Activated CD4-positive, CD25-positive, alpha-beta regulatory T cell treated with anti-CD3 and anti-CD28 coated beads, Interleukin-2, amount 50 U/mL, for 72 hours (primary cell): ENCODE results near the gene NXT2.
"Not testable (repeated sequence)": the region's sequence is repeated elsewhere in the genome, so short reads cannot be mapped to it uniquely, and the experiment has no call there.

Source experiments
- DNase-seq: peaks from one replicate; pipeline ENCODE4 v3.0.0; 2021

NXT2 gene

GRCh38 chrX:109536439-109537323 is at the start of gene NXT2:
NXT2 (plus strand) TSS chrX:109536844; CDS start chrX:109537007, 163 bp downstream.
- peak; percentile 78 for DNase-seq

GRCh38 chrX:109487640-109488039 is 49.0 kb upstream of the NXT2 start:
- no peak for DNase-seq

DNA sequence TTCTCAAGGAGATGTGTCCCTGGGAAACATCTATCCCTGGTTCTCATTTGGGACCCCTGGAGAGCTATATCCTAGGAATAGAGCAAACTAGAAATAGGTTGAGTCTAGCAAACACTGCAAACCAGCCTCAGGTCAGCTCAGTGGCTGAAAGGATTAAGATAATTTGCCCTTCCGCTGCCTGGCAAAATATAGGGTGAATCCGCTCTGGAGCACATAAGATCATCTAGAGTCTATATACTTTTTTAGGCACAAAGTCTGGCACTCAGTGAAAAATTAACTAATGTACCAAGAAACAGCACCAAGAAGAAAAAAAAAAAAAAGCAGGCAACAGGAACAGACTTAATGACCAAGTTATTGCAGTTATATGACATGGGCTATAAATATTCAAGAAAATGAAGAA is 47.5 kb upstream of the NXT2 start:
- DNase-seq: no peak

DNA sequence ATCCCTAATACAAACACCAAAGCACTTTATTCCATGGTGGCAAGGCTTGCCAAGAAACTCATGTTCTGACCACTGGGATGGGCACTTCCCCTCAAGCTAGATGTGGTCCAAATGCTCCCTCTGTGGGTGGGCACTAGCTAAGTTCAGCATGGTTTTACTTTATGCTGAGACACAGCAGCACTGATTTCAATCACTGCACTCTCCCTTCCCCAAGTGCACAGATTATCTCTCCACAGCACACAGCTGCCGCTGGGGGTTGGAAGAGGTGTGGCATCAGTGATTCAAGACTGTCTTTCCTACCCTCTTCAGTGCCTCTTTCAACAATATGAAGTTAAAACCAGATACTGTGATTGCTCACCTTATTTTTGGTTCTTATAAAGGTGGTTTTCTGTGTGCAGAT is 38.2 kb upstream of the NXT2 start:
- no peak for DNase-seq

DNA sequence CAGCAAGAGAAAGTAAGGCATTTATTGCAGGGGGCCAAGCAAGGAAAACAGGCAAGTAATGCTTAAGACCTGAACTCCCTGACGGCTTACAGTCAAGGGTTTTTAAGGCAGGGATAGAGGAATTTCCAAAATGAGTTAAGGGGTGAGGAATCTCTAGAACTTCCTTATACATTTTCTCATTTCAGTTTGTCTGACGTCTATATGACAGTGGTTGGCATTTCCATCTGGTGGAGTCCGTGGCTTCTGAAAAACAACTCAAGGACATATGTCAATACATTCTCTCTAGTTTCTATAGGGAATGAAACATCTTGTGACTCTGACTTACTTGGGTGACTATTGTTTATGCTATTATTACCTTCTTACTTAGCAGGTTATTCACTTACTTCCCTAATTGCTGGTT is 35.5 kb upstream of the NXT2 start:
- DNase-seq: no peak

DNA sequence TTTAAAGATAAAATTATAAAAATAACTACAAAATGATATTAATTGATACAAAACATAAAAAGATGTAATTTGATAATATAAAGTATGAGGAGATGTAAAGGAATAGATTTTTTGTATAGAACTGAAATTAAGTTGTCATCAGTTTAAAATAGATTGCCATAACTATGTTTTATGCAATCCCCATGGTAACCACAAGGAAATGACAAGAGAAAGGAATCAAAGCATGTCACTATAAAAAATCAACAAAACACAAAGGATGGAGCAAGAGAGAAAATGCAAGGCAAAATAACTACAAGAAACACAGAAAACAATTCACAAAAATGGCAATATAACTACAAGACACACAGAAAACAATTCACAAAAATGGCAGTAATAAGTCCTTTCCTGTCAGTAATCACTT is 27.7 kb upstream of the NXT2 start:
- no peak for DNase-seq

DNA sequence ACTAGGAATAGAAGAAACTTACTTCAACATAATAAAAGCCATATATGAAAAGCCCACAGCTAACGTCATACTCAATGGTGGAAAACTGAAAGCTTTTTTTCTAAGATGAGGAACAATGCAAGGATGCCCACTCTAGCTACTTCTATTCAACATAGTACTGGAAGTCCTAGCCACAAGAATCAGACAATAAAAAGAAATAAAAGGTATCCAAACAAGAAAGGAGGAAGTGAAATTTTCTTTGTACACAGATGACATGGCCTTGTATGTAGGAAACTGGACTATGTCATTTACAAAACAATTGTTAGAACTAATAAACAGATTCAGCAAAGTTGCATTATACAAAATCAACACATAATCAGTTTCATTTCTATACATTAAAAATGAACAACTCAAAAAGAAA is 25.5 kb upstream of the NXT2 start:
- no peak for DNase-seq

GRCh38 chrX:109519001-109519400 is 17.6 kb upstream of the NXT2 start:
- DNase-seq: no peak

DNA sequence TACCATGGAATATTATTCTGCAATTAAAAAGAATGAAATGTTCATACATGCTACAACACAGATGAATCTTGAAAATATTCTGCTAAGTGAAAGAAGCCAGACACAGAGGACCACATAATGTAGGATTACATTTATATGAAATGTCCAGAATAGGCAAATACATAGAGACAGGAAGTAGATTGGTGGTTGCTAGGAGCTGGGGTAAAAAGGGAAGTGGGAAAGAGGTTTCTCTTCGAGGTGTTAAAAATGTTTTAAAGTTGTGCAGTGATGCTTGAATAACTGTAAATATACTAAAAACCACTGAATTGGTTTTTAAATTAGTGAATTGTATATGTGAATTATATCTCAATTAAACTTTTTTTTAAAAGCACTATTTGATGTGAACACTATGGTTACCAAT is 3.6 kb upstream of the NXT2 start:
- no peak for DNase-seq

DNA sequence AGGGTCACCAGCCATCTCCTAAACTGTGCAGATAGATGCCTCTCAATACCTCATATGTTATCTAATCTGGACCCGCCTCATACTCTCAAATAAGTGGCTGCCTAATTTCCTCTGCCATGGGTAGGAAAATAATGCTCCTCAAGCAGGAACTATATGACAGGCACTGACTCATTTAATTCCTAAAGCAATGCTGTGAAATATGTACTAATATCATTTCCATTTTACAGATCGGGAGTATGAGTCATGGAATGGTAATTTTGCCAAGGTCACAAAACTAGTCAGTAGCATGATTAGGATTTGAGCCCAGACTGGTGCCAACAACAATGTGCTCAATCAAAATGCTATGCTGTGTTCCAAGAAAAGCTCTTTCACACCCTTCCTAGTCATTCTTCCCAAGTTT is 3.0 kb upstream of the NXT2 start:
- DNase-seq: no peak

GRCh38 chrX:109534933-109535332 is 1.7 kb upstream of the NXT2 start:
- no peak for DNase-seq

DNA sequence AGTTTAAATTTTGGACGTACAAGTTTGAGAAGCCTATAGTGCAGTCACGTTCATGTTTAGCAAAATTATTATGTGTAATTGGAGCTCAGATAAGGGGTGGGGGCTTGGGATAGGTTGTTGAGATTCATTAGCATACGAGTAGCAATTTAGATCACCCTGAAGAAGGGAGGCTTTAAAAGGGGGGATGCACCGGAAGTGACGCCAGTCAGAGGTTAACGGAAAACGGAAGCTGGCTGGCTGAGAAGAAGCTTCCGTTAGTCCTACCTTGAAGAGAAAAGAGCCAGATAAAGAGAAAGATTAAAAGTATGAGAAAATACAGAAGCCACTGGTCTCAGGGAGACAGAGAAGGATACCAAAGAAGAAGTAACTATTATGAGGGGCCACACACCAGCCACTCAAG is 1.1 kb upstream of the NXT2 start:
- DNase-seq: no peak

- DNase-seq: no peak
Measured at GRCh38 chrX:109537324-109537665, 651 bp downstream of the NXT2 start.

DNA sequence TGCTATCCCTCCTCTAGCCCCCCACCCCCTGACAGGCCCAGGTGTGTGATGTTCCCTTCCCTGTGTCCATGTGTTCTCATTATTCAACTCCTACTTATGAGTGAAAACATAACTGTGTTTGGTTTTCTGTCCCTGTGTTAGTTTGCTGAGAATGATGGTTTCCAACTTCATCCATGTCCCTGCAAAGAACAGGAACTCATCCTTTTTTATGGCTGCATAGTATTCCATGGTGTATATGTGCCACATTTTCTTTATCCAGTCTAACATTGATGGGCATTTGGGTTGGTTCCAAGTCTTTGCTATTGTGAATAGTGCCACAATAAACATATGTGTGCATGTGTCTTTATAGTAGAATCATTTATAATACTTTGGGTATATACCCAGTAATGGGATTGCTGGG is 2.4 kb downstream of the NXT2 start:
- DNase-seq: not testable (repeated sequence)

DNA sequence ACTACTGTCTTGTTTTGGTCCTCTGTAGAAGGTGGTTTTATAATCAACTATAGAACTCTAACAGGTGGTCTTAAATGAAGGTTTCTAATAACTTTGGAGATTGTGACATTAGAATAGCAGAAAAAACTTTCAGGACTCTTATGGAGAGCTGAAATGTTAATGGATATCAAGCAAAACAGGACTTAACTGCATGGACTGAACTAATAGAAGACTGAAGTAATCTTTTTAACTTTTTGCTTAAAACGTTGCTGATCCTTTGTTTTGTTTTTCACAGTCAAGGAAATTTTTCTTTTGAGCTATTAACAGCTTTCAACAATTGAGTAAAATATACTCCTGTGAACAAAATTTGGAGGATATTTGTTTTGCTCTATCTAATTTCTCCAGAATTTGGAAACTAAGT is 17.2 kb downstream of the NXT2 start:
- DNase-seq: no peak

DNA sequence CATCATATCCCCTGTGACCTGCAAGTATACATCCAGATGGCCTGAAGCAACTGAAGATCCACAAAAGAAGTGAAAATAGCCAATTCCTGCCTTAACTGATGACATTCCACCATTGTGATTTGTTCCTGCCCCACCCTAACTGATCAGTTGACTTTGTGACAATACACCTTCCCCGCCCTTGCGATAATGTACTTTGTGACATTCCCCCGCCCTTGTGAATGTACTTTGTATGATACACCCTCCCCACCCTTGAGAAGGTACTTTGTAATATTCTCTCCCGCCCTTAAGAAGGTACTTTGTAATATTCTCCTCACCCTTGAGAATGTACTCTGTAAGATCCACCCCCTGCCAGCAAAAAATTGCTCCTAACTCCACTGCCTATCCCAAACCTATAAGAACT is 39.4 kb downstream of the NXT2 start:
- not testable (repeated sequence) for DNase-seq

GRCh38 chrX:109577055-109577454 is 40.4 kb downstream of the NXT2 start:
- DNase-seq: no peak

GRCh38 chrX:109578916-109579315 is 42.3 kb downstream of the NXT2 start:
- DNase-seq: no peak

GRCh38 chrX:109585488-109585887 is 48.8 kb downstream of the NXT2 start:
- no peak for DNase-seq

DNA sequence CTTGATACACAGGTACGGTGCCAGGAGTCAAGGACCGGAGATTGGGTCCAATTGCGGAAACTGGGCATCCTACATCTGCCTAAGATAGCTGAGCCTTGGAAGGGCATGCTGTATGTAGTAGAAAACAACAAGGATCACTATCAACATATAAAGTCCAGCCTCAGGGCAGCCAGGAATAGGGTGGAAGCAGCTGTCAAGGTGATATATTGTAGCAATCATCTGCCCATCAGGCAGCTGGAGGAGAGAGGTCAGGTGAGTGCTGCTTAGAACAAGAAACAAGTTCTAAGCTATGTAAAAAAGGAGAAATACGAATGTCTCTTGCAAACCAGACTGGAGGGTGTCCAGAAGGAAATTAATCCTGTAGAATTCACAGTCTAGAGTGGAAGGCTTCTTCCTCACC is 53.5 kb downstream of the NXT2 start:
- DNase-seq: no peak
